ENCODE results near the gene FBLL1. TPM values are rescaled to one million over a fixed set of nuclear protein-coding genes. Genes with fewer than 3 reads are reported as not detected.
A peak's percentile ranks its signal among the peaks of the same experiment; 100 is the strongest.

The FBLL1 gene
- total and polyA plus RNA-seq, 9 of the 15 experiments (the other 6 are each of a cell fraction or from before 2014, with no cell fraction given) = not detected

- no peak for TF ChIP-seq ZNF778 (CRISPR knock-in tag; IDR thresholded peaks at IDR 0.05)
- no peak for TF ChIP-seq SRSF7 (optimal IDR thresholded peaks at IDR 0.05; ENCODE audit: low read depth, low read length)
- no peak for TF ChIP-seq RNF2 (IDR thresholded peaks at IDR 0.05)
- no peak for TF ChIP-seq ZNF217 (CRISPR knock-in tag; IDR thresholded peaks at IDR 0.05)
- 0 out of 4 replicates have a peak, but pooled peaks of 1 of the 2 experiments have one; percentile 43 for TF ChIP-seq UBTF (IDR thresholded peaks at IDR 0.05; ENCODE audit: borderline replicate concordance in 1 of 2, low read depth in 2 of 2, low read length in 2 of 2)
- peak; percentile 41; the same call in 1 of the 2 replicates for TF ChIP-seq TCF3 (CRISPR knock-in tag; IDR thresholded peaks at IDR 0.05)
- no peak for TF ChIP-seq STAT6 (CRISPR knock-in tag; IDR thresholded peaks at IDR 0.05)
- no peak for TF ChIP-seq ZNF668 (CRISPR knock-in tag; IDR thresholded peaks at IDR 0.05)
- no peak; the same call in 1 of the 2 replicates for TF ChIP-seq AFF4 (CRISPR knock-in tag; IDR thresholded peaks at IDR 0.05)
- TF ChIP-seq DEAF1 (CRISPR knock-in tag; IDR thresholded peaks at IDR 0.05) = peak; percentile 35; the same call in 1 of the 2 replicates
- no peak for TF ChIP-seq SMARCA4 (IDR thresholded peaks at IDR 0.05)
- TF ChIP-seq TEAD1 (CRISPR knock-in tag; IDR thresholded peaks at IDR 0.05) = 0 out of 4 replicates have a peak, but pooled peaks of 1 of the 2 experiments have one; percentile 20
- TF ChIP-seq HCFC1 (IDR thresholded peaks at IDR 0.05; ENCODE audit: low read depth, low read length) = peak; percentile 85
- TF ChIP-seq ID3 (CRISPR knock-in tag; IDR thresholded peaks at IDR 0.05) = no peak
- TF ChIP-seq ID3 (tag; IDR thresholded peaks at IDR 0.05) = no peak
- peak; percentile 93 for TF ChIP-seq EP400 (IDR thresholded peaks at IDR 0.05)
- TF ChIP-seq SMAD1 (IDR thresholded peaks at IDR 0.05; ENCODE audit: low read depth, low read length, partially characterized antibody) = peak; percentile 67
Observed at GRCh38 chr5:168486136-168486879, 42.8 kb upstream of the FBLL1 start, which contains the start of gene RARS1 (continued).

Measured in K562 (cell line).